HG03039 (cell line): Measurements from ENCODE around the gene PRSS58.

ENCODE experiments used
- ATAC-seq: cut with Tn5 transposase; IDR thresholded peaks from one replicate; pipeline ENCODE4 v1.9.1; 2021; ENCODE audit warnings: mild to moderate bottlenecking, moderate library complexity; ENCODE audit not compliant: unreplicated experiment

PRSS58 gene

GRCh38 chr7:142228537-142229104 lies 29.2 kb downstream of the PRSS58 start:
- no peak for ATAC-seq
